ENCODE results near the gene PHACTR1.

DNA sequence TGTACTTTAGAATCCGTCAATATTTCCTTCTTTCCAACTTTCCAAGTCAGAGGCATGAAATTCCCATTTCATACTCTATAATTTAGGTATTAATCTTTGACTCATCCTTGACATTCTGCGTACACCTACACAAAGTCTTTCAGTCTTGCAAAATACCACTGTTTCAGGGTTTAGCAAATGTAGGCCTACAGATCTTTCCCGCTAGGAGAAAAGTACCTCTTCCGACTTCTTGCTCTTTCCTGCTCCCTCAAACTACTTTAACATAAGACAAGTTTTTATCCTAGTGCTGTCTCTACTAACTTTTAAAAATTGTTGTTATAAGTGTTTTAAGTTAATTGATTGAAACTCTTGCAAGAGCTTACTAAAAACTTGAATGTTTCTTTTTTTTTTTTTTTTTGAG is 18.3 kb upstream of the PHACTR1 start:
- TF ChIP-seq POLR2A (IDR thresholded peaks at IDR 0.05) = no peak
- TF ChIP-seq, protein P1, sequence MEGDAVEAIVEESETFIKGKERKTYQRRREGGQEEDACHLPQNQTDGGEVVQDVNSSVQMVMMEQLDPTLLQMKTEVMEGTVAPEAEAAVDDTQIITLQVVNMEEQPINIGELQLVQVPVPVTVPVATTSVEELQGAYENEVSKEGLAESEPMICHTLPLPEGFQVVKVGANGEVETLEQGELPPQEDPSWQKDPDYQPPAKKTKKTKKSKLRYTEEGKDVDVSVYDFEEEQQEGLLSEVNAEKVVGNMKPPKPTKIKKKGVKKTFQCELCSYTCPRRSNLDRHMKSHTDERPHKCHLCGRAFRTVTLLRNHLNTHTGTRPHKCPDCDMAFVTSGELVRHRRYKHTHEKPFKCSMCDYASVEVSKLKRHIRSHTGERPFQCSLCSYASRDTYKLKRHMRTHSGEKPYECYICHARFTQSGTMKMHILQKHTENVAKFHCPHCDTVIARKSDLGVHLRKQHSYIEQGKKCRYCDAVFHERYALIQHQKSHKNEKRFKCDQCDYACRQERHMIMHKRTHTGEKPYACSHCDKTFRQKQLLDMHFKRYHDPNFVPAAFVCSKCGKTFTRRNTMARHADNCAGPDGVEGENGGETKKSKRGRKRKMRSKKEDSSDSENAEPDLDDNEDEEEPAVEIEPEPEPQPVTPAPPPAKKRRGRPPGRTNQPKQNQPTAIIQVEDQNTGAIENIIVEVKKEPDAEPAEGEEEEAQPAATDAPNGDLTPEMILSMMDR (IDR thresholded peaks at IDR 0.05) = no peak
